ENCODE data around the gene HYDIN. TPM values are rescaled to one million over a fixed set of nuclear protein-coding genes. Genes with fewer than 3 reads are reported as not detected.
"Not testable (repeated sequence)": the region's sequence is repeated elsewhere in the genome, so short reads cannot be mapped to it uniquely, and the experiment has no call there.

The HYDIN gene
- total RNA-seq, 2 experiments from 2014 or later: not detected

- H3K36me3 Mint-ChIP-seq (ENCODE audit: low read depth); H3K4me3 Mint-ChIP-seq; H3K4me1 Mint-ChIP-seq (ENCODE audit: low read depth); H3K27me3 Mint-ChIP-seq; POLR2A ChIA-PET; H3K27ac Mint-ChIP-seq; intact Hi-C loops (cut with micrococcal nuclease); CTCF ChIA-PET; H3K9me3 Mint-ChIP-seq; ATAC-seq; DNase-seq: not testable (repeated sequence)
Observed at GRCh38 chr16:71023851-71024439, 206.6 kb downstream of the HYDIN start.

GRCh38 chr16:71021961-71022537 lies 208.5 kb downstream of the HYDIN start:
- intact Hi-C loops (cut with micrococcal nuclease); POLR2A ChIA-PET; DNase-seq: not testable (repeated sequence)

GRCh38 chr16:71019067-71019682 lies 211.3 kb downstream of the HYDIN start:
- H3K9me3 Mint-ChIP-seq; H3K27me3 Mint-ChIP-seq; CTCF ChIA-PET; H3K36me3 Mint-ChIP-seq (ENCODE audit: low read depth); H3K27ac Mint-ChIP-seq; H3K4me1 Mint-ChIP-seq (ENCODE audit: low read depth); H3K4me3 Mint-ChIP-seq; intact Hi-C loops (cut with micrococcal nuclease); ATAC-seq; DNase-seq; POLR2A ChIA-PET: not testable (repeated sequence)

More at GRCh38 chr16:71021961-71022537, 208.5 kb downstream of the HYDIN start:
- ATAC-seq; CTCF ChIA-PET; H3K4me1 Mint-ChIP-seq (ENCODE audit: low read depth); H3K4me3 Mint-ChIP-seq; H3K27me3 Mint-ChIP-seq; H3K9me3 Mint-ChIP-seq; H3K36me3 Mint-ChIP-seq (ENCODE audit: low read depth); H3K27ac Mint-ChIP-seq: not testable (repeated sequence)

- H3K9me3 Mint-ChIP-seq; H3K27me3 Mint-ChIP-seq; H3K27ac Mint-ChIP-seq; H3K36me3 Mint-ChIP-seq (ENCODE audit: low read depth); POLR2A ChIA-PET; CTCF ChIA-PET; H3K4me1 Mint-ChIP-seq (ENCODE audit: low read depth); ATAC-seq; intact Hi-C loops (cut with micrococcal nuclease); DNase-seq; H3K4me3 Mint-ChIP-seq: not testable (repeated sequence)
Observed at GRCh38 chr16:71015419-71015818, 215.1 kb downstream of the HYDIN start.

GRCh38 chr16:71009440-71010223 lies 220.9 kb downstream of the HYDIN start:
- H3K4me1 Mint-ChIP-seq (ENCODE audit: low read depth); CTCF ChIA-PET; DNase-seq; ATAC-seq; intact Hi-C loops (cut with micrococcal nuclease); H3K27ac Mint-ChIP-seq; H3K4me3 Mint-ChIP-seq; H3K36me3 Mint-ChIP-seq (ENCODE audit: low read depth); POLR2A ChIA-PET; H3K27me3 Mint-ChIP-seq; H3K9me3 Mint-ChIP-seq: not testable (repeated sequence)

- H3K36me3 Mint-ChIP-seq (ENCODE audit: low read depth); H3K4me1 Mint-ChIP-seq (ENCODE audit: low read depth); H3K4me3 Mint-ChIP-seq; intact Hi-C loops (cut with micrococcal nuclease); DNase-seq; CTCF ChIA-PET; H3K27ac Mint-ChIP-seq; H3K9me3 Mint-ChIP-seq; POLR2A ChIA-PET; ATAC-seq; H3K27me3 Mint-ChIP-seq: not testable (repeated sequence)
Observed at GRCh38 chr16:71006516-71006915, 224.0 kb downstream of the HYDIN start.

- POLR2A ChIA-PET; H3K4me1 Mint-ChIP-seq (ENCODE audit: low read depth); H3K9me3 Mint-ChIP-seq; CTCF ChIA-PET; intact Hi-C loops (cut with micrococcal nuclease); ATAC-seq; H3K27ac Mint-ChIP-seq; H3K27me3 Mint-ChIP-seq; H3K36me3 Mint-ChIP-seq (ENCODE audit: low read depth); H3K4me3 Mint-ChIP-seq: not testable (repeated sequence)
- DNase-seq: peak; percentile 10
Observed at GRCh38 chr16:70999735-71000134, 230.8 kb downstream of the HYDIN start.

GRCh38 chr16:70995799-70996198 lies 234.7 kb downstream of the HYDIN start:
- intact Hi-C loops (cut with micrococcal nuclease): not testable (repeated sequence)

GRCh38 chr16:70992511-70992910 lies 238.0 kb downstream of the HYDIN start:
- H3K9me3 Mint-ChIP-seq; H3K4me3 Mint-ChIP-seq; H3K36me3 Mint-ChIP-seq (ENCODE audit: low read depth); POLR2A ChIA-PET; intact Hi-C loops (cut with micrococcal nuclease); CTCF ChIA-PET; DNase-seq; H3K27ac Mint-ChIP-seq; ATAC-seq; H3K4me1 Mint-ChIP-seq (ENCODE audit: low read depth); H3K27me3 Mint-ChIP-seq: not testable (repeated sequence)

More at GRCh38 chr16:70995799-70996198, 234.7 kb downstream of the HYDIN start:
- H3K9me3 Mint-ChIP-seq; H3K36me3 Mint-ChIP-seq (ENCODE audit: low read depth); H3K4me1 Mint-ChIP-seq (ENCODE audit: low read depth); H3K27me3 Mint-ChIP-seq; DNase-seq; H3K4me3 Mint-ChIP-seq; ATAC-seq; H3K27ac Mint-ChIP-seq; CTCF ChIA-PET; POLR2A ChIA-PET: not testable (repeated sequence)

- ATAC-seq; H3K36me3 Mint-ChIP-seq (ENCODE audit: low read depth); CTCF ChIA-PET; H3K9me3 Mint-ChIP-seq; H3K27ac Mint-ChIP-seq; H3K4me3 Mint-ChIP-seq; H3K27me3 Mint-ChIP-seq; H3K4me1 Mint-ChIP-seq (ENCODE audit: low read depth); intact Hi-C loops (cut with micrococcal nuclease); DNase-seq; POLR2A ChIA-PET: not testable (repeated sequence)
Observed at GRCh38 chr16:70987019-70987715, 243.4 kb downstream of the HYDIN start.

- H3K36me3 Mint-ChIP-seq (ENCODE audit: low read depth); DNase-seq; H3K4me1 Mint-ChIP-seq (ENCODE audit: low read depth); CTCF ChIA-PET; intact Hi-C loops (cut with micrococcal nuclease); ATAC-seq; H3K27ac Mint-ChIP-seq; POLR2A ChIA-PET; H3K4me3 Mint-ChIP-seq; H3K9me3 Mint-ChIP-seq; H3K27me3 Mint-ChIP-seq: not testable (repeated sequence)
Observed at GRCh38 chr16:70984675-70985074, 245.8 kb downstream of the HYDIN start.
